Activated T-helper 1 cell treated with anti-CD3 and anti-CD28 coated beads, Interleukin-2, amount 50 U/mL, for 16 hours (primary cell): ENCODE data around the gene GCH1.
"Not testable (repeated sequence)": the region's sequence is repeated elsewhere in the genome, so short reads cannot be mapped to it uniquely, and the experiment has no call there.

ENCODE experiments used
- DNase-seq, 2 donors: peaks; one replicate each; pipeline ENCODE4 v3.0.0-alpha.2; 2020; ENCODE audit warnings: low read depth in 1 of 2, low spot score in 1 of 2

The GCH1 gene

GRCh38 chr14:54803396-54803795, 99.2 kb downstream of the GCH1 start:
- no peak for DNase-seq

- DNase-seq, result not testable (repeated sequence)
Observed at GRCh38 chr14:54801482-54801881, 101.1 kb downstream of the GCH1 start.

- no peak for DNase-seq
Observed at GRCh38 chr14:54798465-54799124, 104.0 kb downstream of the GCH1 start.

GRCh38 chr14:54797986-54798385, 104.6 kb downstream of the GCH1 start:
- DNase-seq, result no peak

GRCh38 chr14:54797556-54797955, 105.1 kb downstream of the GCH1 start:
- no peak for DNase-seq

- no peak for DNase-seq
Observed at GRCh38 chr14:54796961-54797360, 105.7 kb downstream of the GCH1 start.

- no peak for DNase-seq
Observed at GRCh38 chr14:54794796-54795195, 107.8 kb downstream of the GCH1 start.

- no peak for DNase-seq
Observed at GRCh38 chr14:54794159-54794558, 108.5 kb downstream of the GCH1 start.

GRCh38 chr14:54792288-54792687, 110.3 kb downstream of the GCH1 start:
- no peak for DNase-seq
